DOHH2 (cell line): Measurements from ENCODE around the gene RASGEF1C.

Source experiments
- CTCF ChIP-seq: fragments of 200-600 bp; sonication (generic); IDR thresholded peaks from one replicate; pipeline ENCODE4 v1.5.1; 2014; ENCODE audit warnings: antibody characterized with exemption, mild to moderate bottlenecking, low read depth, low read length; ENCODE audit not compliant: poor library complexity, severe bottlenecking
- EZH2phosphoT487 ChIP-seq: fragments of 200-600 bp; sonication (generic); IDR thresholded peaks from 2 replicates; pipeline ENCODE4 v1.6.1; 2017; ENCODE audit warnings: borderline replicate concordance, mild to moderate bottlenecking, antibody characterized with exemption, low read length, moderate library complexity, mixed read lengths

- no peak for TF ChIP-seq CTCF
- no peak for TF ChIP-seq EZH2phosphoT487
These were observed 99.1 kb downstream of the RASGEF1C start for GRCh38 chr5:180109920-180110319.
